SU-DHL-6 (cell line): ENCODE data around the gene SIGLEC6.

Source experiments
- EZH2phosphoT487 ChIP-seq: fragments of 200-600 bp; sonication (generic), shearing (Covaris generic); conservative IDR thresholded peaks from 2 replicates; pipeline ENCODE4 v1.6.1; 2018; ENCODE audit warnings: mild to moderate bottlenecking, antibody characterized with exemption, low read length, moderate library complexity, mixed read lengths
- TF ChIP-seq, protein P1 (sequence below): fragments of 200-600 bp; sonication (generic); IDR thresholded peaks from one replicate; pipeline ENCODE4 v1.5.1; 2017; ENCODE audit warnings: antibody characterized with exemption, mild to moderate bottlenecking, low read length, moderate library complexity; ENCODE audit not compliant: insufficient read depth, poor library complexity, severe bottlenecking

DNA sequence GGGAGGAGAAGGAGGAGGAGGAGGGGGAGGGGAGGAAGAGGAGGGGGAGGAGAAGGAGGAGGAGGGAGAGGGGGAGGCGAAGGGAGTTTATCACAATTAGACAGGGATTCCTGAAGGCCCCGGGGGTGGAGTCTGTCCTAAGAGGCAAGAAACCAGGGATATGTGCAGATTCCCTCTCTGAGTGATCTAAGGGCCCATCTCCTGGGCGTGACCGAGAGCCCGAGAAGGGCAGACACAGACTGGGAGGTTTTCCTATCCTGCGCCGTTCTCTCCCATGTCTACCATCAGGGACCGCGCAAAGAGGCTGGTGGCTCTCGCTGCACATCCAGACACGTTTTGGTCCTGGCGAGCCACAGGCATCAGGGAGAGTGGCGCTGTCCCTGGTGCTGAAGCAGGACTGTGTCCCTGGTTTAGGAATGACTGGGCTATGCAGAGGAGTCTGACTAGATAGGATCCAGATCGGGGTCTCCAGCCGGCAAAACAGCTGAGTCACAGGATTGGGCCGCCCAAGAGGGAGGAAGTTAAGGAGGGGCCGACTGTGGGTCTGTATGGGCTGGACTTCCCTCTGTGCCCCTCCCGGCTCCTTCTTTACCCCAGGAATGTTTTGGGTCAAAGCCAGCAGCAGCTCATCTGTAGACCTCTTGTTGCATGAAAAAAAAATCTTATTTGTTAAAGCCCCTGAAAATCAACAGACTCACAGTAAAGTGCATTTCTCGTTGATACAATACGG lies 21.7 kb upstream of the SIGLEC6 start:
- TF ChIP-seq, protein P1, sequence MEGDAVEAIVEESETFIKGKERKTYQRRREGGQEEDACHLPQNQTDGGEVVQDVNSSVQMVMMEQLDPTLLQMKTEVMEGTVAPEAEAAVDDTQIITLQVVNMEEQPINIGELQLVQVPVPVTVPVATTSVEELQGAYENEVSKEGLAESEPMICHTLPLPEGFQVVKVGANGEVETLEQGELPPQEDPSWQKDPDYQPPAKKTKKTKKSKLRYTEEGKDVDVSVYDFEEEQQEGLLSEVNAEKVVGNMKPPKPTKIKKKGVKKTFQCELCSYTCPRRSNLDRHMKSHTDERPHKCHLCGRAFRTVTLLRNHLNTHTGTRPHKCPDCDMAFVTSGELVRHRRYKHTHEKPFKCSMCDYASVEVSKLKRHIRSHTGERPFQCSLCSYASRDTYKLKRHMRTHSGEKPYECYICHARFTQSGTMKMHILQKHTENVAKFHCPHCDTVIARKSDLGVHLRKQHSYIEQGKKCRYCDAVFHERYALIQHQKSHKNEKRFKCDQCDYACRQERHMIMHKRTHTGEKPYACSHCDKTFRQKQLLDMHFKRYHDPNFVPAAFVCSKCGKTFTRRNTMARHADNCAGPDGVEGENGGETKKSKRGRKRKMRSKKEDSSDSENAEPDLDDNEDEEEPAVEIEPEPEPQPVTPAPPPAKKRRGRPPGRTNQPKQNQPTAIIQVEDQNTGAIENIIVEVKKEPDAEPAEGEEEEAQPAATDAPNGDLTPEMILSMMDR: no peak
- no peak for TF ChIP-seq EZH2phosphoT487
